MM.1S (cell line): ENCODE data around the gene UNC93A.

Experiments used
- EZH2 ChIP-seq: fragments of 300-600 bp; sonication (generic); optimal IDR thresholded peaks from 2 replicates; pipeline ENCODE3; 2017; ENCODE audit warnings: low read depth, mild to moderate bottlenecking, antibody characterized with exemption, low read length, mixed read lengths
- EZH2phosphoT487 ChIP-seq: fragments of 300-600 bp; sonication (generic); IDR thresholded peaks from 2 replicates; pipeline ENCODE4 v1.6.1; 2018; ENCODE audit warnings: antibody characterized with exemption, low read length
- TF ChIP-seq, protein P1 (sequence below): fragments of 300-600 bp; sonication (generic); IDR thresholded peaks from 2 replicates; pipeline ENCODE4 v1.5.1; 2016; ENCODE audit warnings: antibody characterized with exemption, low read length, mixed read lengths

DNA sequence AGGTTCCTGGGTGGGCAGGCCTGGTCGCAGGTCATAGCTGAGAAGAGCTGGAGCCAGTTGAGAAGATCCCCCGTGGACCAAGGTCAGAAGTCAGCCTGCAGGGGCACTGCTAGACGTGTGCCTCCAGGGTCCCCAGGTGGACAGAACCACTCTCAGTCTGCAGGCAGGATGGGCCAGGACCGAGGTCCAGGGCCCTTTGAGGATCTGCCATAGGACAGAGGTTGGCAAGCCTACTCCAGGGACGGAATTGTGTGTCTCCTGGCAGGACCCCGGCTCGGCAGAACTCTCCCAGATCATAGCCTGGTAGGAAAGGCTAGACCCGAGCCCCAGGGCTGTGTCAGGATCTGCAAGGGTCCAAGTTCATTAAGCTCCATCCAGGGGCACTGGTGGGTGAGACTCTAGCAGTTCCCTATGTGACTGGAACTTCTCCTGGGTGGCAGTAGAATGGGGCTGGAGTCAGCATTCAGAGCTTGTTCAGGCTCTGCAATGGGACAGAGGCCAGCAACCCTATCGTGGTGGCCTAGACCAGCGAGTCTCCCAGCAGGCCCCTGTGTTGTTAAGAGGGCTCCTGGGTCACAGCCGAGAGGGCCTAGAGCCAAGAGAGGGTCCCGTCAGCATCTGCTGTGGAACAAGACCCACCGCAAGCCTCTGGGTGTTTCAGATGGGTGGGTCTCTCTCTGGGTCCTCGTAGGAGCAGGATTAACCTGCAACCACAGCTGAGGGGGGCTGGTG lies 51.9 kb downstream of the UNC93A start:
- TF ChIP-seq, protein P1, sequence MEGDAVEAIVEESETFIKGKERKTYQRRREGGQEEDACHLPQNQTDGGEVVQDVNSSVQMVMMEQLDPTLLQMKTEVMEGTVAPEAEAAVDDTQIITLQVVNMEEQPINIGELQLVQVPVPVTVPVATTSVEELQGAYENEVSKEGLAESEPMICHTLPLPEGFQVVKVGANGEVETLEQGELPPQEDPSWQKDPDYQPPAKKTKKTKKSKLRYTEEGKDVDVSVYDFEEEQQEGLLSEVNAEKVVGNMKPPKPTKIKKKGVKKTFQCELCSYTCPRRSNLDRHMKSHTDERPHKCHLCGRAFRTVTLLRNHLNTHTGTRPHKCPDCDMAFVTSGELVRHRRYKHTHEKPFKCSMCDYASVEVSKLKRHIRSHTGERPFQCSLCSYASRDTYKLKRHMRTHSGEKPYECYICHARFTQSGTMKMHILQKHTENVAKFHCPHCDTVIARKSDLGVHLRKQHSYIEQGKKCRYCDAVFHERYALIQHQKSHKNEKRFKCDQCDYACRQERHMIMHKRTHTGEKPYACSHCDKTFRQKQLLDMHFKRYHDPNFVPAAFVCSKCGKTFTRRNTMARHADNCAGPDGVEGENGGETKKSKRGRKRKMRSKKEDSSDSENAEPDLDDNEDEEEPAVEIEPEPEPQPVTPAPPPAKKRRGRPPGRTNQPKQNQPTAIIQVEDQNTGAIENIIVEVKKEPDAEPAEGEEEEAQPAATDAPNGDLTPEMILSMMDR, result no peak
- TF ChIP-seq EZH2phosphoT487 (no peak), EZH2 (no peak)
